ENCODE measurements around the gene COA5.

DNA sequence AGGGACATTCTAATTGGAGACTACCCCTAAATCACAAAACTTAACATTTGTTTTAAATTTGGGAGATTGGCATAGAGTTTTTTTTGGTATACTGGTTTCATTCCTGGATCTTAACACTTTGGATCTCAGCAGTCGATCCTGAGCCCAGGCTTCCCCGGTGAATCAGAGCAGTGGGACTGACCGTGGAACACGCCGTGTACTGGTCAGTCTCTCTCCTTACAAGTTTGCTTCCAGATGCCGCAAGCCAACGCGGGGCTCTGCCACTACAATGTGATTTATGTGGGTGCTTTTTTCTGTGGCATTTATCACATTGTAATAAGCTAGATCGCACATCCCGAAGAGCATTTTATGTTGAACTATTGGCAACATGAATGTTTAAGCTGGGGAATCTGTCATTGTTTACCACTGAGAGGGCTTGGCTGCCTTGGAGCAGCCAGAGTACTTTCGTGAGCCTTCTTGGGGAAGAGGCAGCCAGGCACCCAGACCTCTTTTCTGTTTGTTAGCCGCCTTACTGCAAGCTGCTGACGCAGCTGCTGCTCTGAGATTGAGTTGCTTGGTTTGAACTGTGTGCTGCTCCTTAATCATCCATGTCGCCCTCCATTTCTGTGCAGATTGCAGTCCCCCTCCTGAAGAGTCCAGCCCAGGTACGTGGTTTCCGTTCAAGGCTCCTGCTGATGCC is 49.3 kb downstream of the COA5 start:
- TF ChIP-seq, protein P1, sequence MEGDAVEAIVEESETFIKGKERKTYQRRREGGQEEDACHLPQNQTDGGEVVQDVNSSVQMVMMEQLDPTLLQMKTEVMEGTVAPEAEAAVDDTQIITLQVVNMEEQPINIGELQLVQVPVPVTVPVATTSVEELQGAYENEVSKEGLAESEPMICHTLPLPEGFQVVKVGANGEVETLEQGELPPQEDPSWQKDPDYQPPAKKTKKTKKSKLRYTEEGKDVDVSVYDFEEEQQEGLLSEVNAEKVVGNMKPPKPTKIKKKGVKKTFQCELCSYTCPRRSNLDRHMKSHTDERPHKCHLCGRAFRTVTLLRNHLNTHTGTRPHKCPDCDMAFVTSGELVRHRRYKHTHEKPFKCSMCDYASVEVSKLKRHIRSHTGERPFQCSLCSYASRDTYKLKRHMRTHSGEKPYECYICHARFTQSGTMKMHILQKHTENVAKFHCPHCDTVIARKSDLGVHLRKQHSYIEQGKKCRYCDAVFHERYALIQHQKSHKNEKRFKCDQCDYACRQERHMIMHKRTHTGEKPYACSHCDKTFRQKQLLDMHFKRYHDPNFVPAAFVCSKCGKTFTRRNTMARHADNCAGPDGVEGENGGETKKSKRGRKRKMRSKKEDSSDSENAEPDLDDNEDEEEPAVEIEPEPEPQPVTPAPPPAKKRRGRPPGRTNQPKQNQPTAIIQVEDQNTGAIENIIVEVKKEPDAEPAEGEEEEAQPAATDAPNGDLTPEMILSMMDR (IDR thresholded peaks at IDR 0.05 in 8 of 11, conservative IDR thresholded peaks at IDR 0.05 in 3 of 11): no peak
- TF ChIP-seq POLR2A (IDR thresholded peaks at IDR 0.05): no peak
